ENCODE results near the gene SLC14A1.
"Not testable (repeated sequence)": the region's sequence is repeated elsewhere in the genome, so short reads cannot be mapped to it uniquely, and the experiment has no call there.

The SLC14A1 gene

DNA sequence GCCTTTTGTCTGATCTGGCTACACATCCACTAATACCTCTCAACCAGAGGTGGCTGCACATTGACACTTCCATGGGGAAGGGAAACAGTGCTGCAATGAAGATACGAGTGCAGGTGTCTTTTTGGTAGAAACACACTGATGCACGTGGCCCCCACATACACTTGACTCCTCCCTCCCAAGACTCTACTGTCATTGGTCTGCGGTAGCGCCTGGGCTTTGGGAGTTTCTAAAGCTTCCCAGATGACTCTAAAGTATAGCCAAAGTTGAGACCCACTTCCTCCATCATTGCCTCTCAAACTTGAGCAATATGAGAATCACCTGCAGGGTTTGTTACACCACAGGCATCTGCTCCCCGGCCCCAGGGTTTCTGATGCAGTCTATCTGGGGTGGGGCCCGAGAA lies 11.0 kb downstream of the SLC14A1 start:
- ATAC-seq (no peak), DNase-seq (no peak)
- Mint-ChIP-seq H3K4me3 (no peak overlapping the region), H3K27me3 (no peaks in the 10 kb centered on the region), H3K4me1 (no peaks in the 10 kb centered on the region), H3K9me3 (no peaks in the 10 kb centered on the region), H3K27ac (no peak overlapping the region)

DNA sequence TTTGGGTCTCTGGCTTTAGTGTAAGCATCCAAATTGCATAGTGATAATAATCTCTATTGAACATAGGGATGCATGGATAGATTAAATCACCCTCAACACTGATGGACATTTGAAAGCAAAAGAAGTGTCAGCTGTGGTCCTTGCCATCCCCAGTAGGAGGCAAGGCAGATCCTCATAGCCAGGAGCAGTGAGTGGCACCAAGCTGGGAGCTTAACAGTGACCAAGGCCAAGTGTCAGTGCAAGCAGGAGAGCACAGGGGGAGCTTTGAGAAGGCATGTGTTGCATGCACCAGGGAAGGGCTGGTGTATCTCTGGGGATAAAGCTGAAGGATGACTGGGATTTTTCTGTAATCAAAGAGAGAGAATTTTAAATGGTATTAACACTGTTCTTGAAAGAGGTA lies 14.7 kb downstream of the SLC14A1 start:
- ATAC-seq (no peak), DNase-seq (no peak)
- Mint-ChIP-seq H3K27me3 (no peaks in the 10 kb centered on the region), H3K27ac (no peak overlapping the region), H3K4me1 (no peaks in the 10 kb centered on the region), H3K9me3 (no peaks in the 10 kb centered on the region), H3K4me3 (no peak overlapping the region)

GRCh38 chr18:45739268-45739667 lies 15.3 kb downstream of the SLC14A1 start:
- DNase-seq (no peak), ATAC-seq (no peak)
- H3K27me3 Mint-ChIP-seq = no peaks in the 10 kb centered on the region
- H3K4me1 Mint-ChIP-seq = no peaks in the 10 kb centered on the region
- no peaks in the 10 kb centered on the region for H3K9me3 Mint-ChIP-seq
- no peak overlapping the region for H3K27ac Mint-ChIP-seq
- H3K4me3 Mint-ChIP-seq = no peak overlapping the region

DNA sequence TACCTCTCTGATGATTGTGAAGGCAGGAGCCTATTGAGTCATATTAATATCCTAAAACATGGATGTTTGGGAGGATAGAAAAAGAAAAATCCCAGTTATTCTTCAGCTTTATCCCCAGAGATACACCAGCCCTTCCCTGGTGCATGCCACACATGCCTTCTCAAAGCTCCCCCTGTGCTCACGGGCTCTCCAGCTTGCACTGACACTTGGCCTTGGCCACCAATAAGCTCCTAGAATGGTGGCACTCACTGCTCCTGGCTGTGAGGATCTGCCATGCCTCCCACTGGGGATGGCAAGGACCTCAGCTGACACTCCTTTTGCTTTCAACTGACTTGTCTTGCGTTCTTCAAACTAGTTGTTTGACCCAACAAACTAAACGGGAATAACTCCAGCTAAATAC lies 15.9 kb downstream of the SLC14A1 start:
- Mint-ChIP-seq H3K27ac (no peak overlapping the region), H3K4me1 (no peaks in the 10 kb centered on the region), H3K4me3 (no peak overlapping the region), H3K27me3 (no peaks in the 10 kb centered on the region), H3K9me3 (no peaks in the 10 kb centered on the region)
- ATAC-seq = no peak
- DNase-seq = no peak

- ATAC-seq (no peak), DNase-seq (no peak)
- no peak overlapping the region for H3K27ac Mint-ChIP-seq
- no peaks in the 10 kb centered on the region for H3K4me1 Mint-ChIP-seq
- H3K4me3 Mint-ChIP-seq = no peak overlapping the region
- no peaks in the 10 kb centered on the region for H3K9me3 Mint-ChIP-seq
- no peaks in the 10 kb centered on the region for H3K27me3 Mint-ChIP-seq
Measured at GRCh38 chr18:45741056-45741455, 17.1 kb downstream of the SLC14A1 start.

DNA sequence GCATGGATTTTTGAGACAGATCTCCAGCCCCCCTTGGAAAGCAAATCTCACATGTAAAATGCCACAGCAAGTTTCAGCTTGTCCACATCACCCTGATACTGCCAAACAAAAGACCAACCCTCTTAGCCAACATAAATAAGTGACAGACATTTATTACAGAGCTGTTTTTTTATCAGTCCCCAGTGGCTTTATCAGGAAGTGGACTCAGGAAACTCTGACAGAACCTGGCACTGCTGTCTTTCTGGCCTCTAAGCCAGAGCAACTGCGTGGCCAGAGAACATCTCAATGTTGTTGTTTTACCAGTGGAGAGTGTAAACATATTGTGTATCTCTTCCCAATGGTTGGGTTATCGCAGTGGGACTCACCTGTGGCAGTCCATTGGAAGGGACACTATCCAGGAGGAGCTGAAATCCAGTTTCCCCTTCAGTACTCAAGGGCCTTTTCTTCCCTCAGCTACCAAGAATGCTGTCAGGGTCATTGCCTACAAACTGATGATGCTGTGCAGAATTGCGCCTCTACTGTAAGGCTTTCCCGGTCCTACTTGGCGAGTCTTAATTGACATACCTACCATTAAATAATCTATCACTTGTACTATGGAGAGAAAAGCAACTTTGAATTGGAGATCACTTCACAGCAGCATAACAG lies 22.0 kb downstream of the SLC14A1 start:
- H3K27ac Mint-ChIP-seq = peak overlapping the region in 1 of 2 donors; percentile 22
- H3K4me3 Mint-ChIP-seq = no peak overlapping the region
- no peaks in the 10 kb centered on the region for H3K9me3 Mint-ChIP-seq
- DNase-seq (no peak), ATAC-seq (no peak)
- no peaks in the 10 kb centered on the region for H3K4me1 Mint-ChIP-seq
- no peaks in the 10 kb centered on the region for H3K27me3 Mint-ChIP-seq

GRCh38 chr18:45748501-45748900 lies 24.5 kb downstream of the SLC14A1 start:
- Mint-ChIP-seq H3K27ac (no peak overlapping the region), H3K4me3 (no peak overlapping the region), H3K9me3 (no peaks in the 10 kb centered on the region), H3K27me3 (peaks cover under 1% of the 10 kb centered on the region), H3K4me1 (no peaks in the 10 kb centered on the region)
- DNase-seq (no peak), ATAC-seq (no peak)

DNA sequence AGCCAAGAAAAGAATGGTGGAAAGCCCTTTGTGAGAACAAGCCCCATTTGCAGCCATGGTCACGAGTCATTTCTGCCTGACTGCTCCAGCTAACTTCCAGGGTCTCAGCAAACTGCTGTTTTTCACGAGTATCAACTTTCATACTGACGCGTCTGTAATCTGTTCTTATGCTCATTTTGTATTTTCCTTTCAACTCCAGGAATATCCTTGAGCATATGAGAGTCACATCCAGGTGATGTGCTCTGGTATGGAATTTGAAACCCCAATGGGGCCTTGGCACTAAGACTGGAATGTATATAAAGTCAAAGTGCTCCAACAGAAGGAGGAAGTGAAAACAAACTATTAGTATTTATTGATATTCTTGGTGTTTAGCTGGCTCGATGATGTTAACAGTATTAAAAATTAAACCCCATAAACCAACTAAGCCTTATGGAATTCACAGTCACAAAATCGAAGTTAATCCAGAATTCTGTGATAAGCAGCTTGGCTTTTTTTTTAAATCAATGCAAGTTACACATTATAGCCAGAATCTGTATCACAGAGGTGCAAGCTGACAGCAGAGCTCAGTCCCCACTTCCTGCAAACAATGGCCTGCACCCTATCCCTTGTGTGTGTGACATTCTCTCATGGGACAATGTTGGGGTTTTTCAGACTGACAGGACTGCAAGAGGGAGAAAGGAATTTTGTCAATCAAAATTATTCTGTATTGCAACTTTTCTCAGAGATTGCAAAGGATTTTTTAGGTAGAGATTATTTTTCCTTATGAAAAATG lies 26.1 kb downstream of the SLC14A1 start:
- Mint-ChIP-seq H3K27me3 (peaks cover 14% of the 10 kb centered on the region), H3K9me3 (peaks cover 3 to 11% of the 10 kb centered on the region in 2 donors), H3K27ac (no peak overlapping the region), H3K4me3 (no peak overlapping the region), H3K4me1 (no peaks in the 10 kb centered on the region)
- DNase-seq (no peak), ATAC-seq (no peak)

GRCh38 chr18:45751766-45752165 lies 27.8 kb downstream of the SLC14A1 start:
- H3K4me1 Mint-ChIP-seq = no peaks in the 10 kb centered on the region
- ATAC-seq (no peak), DNase-seq (no peak)
- H3K27ac Mint-ChIP-seq = no peak overlapping the region
- no peak overlapping the region for H3K4me3 Mint-ChIP-seq
- peaks cover 3 to 11% of the 10 kb centered on the region in 2 donors for H3K9me3 Mint-ChIP-seq
- H3K27me3 Mint-ChIP-seq = peaks cover 14% of the 10 kb centered on the region

DNA sequence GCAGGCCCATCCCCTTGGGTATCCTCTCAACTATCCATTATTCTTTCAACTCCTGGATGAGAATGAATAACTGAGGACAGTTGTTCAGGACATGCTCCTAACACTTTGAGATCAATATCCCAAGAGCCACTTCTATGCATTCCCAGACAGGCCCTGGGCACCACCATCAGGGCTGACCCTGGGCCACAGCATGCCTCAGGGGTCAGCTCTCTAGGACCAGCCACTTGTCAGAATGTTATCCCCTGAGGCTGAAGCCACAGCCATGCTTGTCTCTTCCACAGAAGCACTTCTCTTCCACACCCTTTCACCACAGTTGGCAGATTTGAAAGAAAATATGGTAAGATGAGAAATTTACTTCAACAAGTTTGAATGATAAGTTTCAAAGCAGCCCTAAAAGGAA lies 28.7 kb downstream of the SLC14A1 start:
- peaks cover 3 to 11% of the 10 kb centered on the region in 2 donors for H3K9me3 Mint-ChIP-seq
- H3K4me3 Mint-ChIP-seq = no peak overlapping the region
- H3K27ac Mint-ChIP-seq = no peak overlapping the region
- H3K27me3 Mint-ChIP-seq = peaks cover 14% of the 10 kb centered on the region
- DNase-seq (no peak), ATAC-seq (no peak)
- H3K4me1 Mint-ChIP-seq = no peaks in the 10 kb centered on the region

GRCh38 chr18:45753286-45753685 lies 29.3 kb downstream of the SLC14A1 start:
- Mint-ChIP-seq H3K27me3 (peaks cover 14% of the 10 kb centered on the region), H3K4me3 (no peak overlapping the region), H3K9me3 (peaks cover 3 to 11% of the 10 kb centered on the region in 2 donors), H3K4me1 (no peaks in the 10 kb centered on the region), H3K27ac (no peak overlapping the region)
- no peak for ATAC-seq
- DNase-seq = no peak

DNA sequence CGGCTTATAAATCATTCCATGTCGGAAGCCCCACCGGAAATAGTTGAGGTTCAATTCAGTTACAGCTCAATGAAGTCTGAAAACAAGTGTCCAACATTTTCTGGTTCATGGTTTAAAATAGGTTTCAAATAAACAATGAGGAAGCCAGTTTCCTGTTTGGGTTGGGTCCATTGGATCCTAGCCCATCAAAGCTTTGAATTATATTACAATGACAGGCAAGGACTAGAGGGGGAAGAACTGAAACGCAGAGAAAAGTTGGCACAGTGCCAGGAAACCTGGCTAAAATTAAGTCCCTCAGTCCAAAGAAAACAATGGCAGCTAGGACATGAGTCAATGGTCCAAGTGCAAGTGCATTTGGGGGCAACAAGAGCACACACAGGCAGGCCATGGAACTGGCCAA lies 32.0 kb downstream of the SLC14A1 start:
- Mint-ChIP-seq H3K4me3 (no peak overlapping the region), H3K27ac (no peak overlapping the region), H3K9me3 (peaks cover 3 to 11% of the 10 kb centered on the region in 2 donors), H3K4me1 (no peaks in the 10 kb centered on the region), H3K27me3 (peaks cover 24% of the 10 kb centered on the region)
- DNase-seq (no peak), ATAC-seq (no peak)

GRCh38 chr18:45757005-45757404 lies 33.0 kb downstream of the SLC14A1 start:
- no peak overlapping the region for H3K4me3 Mint-ChIP-seq
- DNase-seq (no peak), ATAC-seq (no peak)
- no peaks in the 10 kb centered on the region for H3K4me1 Mint-ChIP-seq
- H3K27me3 Mint-ChIP-seq = peaks cover 24% of the 10 kb centered on the region
- no peak overlapping the region for H3K27ac Mint-ChIP-seq
- H3K9me3 Mint-ChIP-seq = peaks cover 3 to 11% of the 10 kb centered on the region in 2 donors

DNA sequence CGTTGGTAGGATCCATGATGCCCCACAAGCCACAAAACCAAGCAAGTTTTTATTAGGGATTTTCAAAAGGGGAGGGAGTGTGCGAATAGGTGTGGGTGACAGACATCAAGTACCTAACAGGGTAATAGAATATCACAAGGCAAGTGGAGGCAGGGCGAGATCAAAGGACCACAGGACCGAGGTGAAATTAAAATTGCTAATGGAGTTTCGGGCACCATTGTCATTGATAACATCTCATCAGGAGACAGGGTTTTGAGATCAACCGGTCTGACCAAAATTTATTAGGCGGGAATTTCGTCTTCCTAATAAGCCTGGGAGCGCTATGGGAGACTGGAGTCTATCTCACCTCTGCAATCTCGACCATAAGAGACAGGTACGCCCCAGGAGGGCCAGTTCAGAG lies 33.7 kb downstream of the SLC14A1 start:
- H3K9me3 Mint-ChIP-seq = peaks cover 3 to 11% of the 10 kb centered on the region in 2 donors
- DNase-seq, H3K27ac Mint-ChIP-seq, H3K4me3 Mint-ChIP-seq, ATAC-seq, H3K4me1 Mint-ChIP-seq: not testable (repeated sequence)
- peaks cover 24% of the 10 kb centered on the region for H3K27me3 Mint-ChIP-seq

- peaks cover 7% of the 10 kb centered on the region for H3K4me1 Mint-ChIP-seq
- no peak overlapping the region for H3K4me3 Mint-ChIP-seq
- ATAC-seq (no peak), DNase-seq (no peak)
- peaks cover 9% of the 10 kb centered on the region for H3K27me3 Mint-ChIP-seq
- peak overlapping the region in 1 of 2 donors; percentile 50 for H3K27ac Mint-ChIP-seq
- no peaks in the 10 kb centered on the region for H3K9me3 Mint-ChIP-seq
Measured at GRCh38 chr18:45760462-45761036, 36.6 kb downstream of the SLC14A1 start.

GRCh38 chr18:45761512-45762114 lies 37.6 kb downstream of the SLC14A1 start:
- Mint-ChIP-seq H3K9me3 (no peaks in the 10 kb centered on the region), H3K4me3 (no peak overlapping the region), H3K4me1 (peaks cover 7% of the 10 kb centered on the region), H3K27ac (no peak overlapping the region), H3K27me3 (peaks cover 9% of the 10 kb centered on the region)
- ATAC-seq = no peak
- no peak for DNase-seq

Data from stimulated activated naive CD8-positive, alpha-beta T cell treated with anti-CD3 and anti-CD28 coated beads, Interleukin-15, amount 100 ng/mL, for 72 hours (primary cell).